NK-92 treated with Interleukin-12 subunit alpha and Interleukin-12 subunit beta, amount 100 ng/mL, for 24 hours (cell line): ENCODE measurements around the gene TRIM60.
"Not testable (repeated sequence)": the region's sequence is repeated elsewhere in the genome, so short reads cannot be mapped to it uniquely, and the experiment has no call there.

Source experiments
- DNase-seq: peaks from one replicate; lab custom pipeline; 2025; lab: John Stamatoyannopoulos, UW

The TRIM60 gene

GRCh38 chr4:165053645-165054044 lies 21.8 kb downstream of the TRIM60 start, which contains the start of gene TRIM75:
Gene TRIM75, plus strand, starts transcription at chr4:165053866. Its CDS starts 5,282 bp downstream, at chr4:165059148.
- DNase-seq, result no peak

GRCh38 chr4:165055601-165056000 lies 23.8 kb downstream of the TRIM60 start:
- no peak for DNase-seq

GRCh38 chr4:165058666-165059065 lies 26.9 kb downstream of the TRIM60 start:
- DNase-seq, result no peak

- DNase-seq, result no peak
Measured at GRCh38 chr4:165059386-165059785, 27.6 kb downstream of the TRIM60 start.

- no peak for DNase-seq
Measured at GRCh38 chr4:165060938-165061337, 29.1 kb downstream of the TRIM60 start.

GRCh38 chr4:165070560-165070959 lies 38.8 kb downstream of the TRIM60 start:
- no peak for DNase-seq

GRCh38 chr4:165073346-165073745 lies 41.5 kb downstream of the TRIM60 start:
- DNase-seq, result not testable (repeated sequence)

GRCh38 chr4:165077034-165077578 lies 45.3 kb downstream of the TRIM60 start:
- no peak for DNase-seq

GRCh38 chr4:165079476-165079875 lies 47.7 kb downstream of the TRIM60 start:
- DNase-seq, result no peak

- not testable (repeated sequence) for DNase-seq
Measured at GRCh38 chr4:165084787-165085186, 53.0 kb downstream of the TRIM60 start.

- DNase-seq, result no peak
Measured at GRCh38 chr4:165085946-165086345, 54.1 kb downstream of the TRIM60 start.

- DNase-seq, result no peak
Measured at GRCh38 chr4:165088366-165088765, 56.6 kb downstream of the TRIM60 start.
